OCI-LY1 (cell line): ENCODE measurements around the gene STAB1.

Source experiments
- H2AFZ ChIP-seq: fragments of 200-600 bp; sonication (generic), shearing (Covaris generic); 2 replicates; pipeline ENCODE4 v1.6.0; 2014; ENCODE audit warnings: antibody characterized with exemption, mild to moderate bottlenecking, low read length
- H3F3A ChIP-seq: fragments of 200-600 bp; sonication (generic), shearing (Covaris generic); 2 replicates; pipeline ENCODE4 v1.6.0; 2014; ENCODE audit warnings: mild to moderate bottlenecking, antibody characterized with exemption, low read length, moderate library complexity; ENCODE audit not compliant: insufficient read depth
- H3K27ac ChIP-seq: fragments of 200-600 bp; sonication (generic); 2 replicates; pipeline ENCODE4 v1.5.1; 2014; ENCODE audit warnings: low read length, mixed run types, mild to moderate bottlenecking, low read depth; ENCODE audit not compliant: poor library complexity, severe bottlenecking
- H3K27me3 ChIP-seq: fragments of 200-600 bp; sonication (generic); 2 replicates; pipeline ENCODE4 v1.6.0; 2014; ENCODE audit warnings: antibody characterized with exemption, mild to moderate bottlenecking, low read length, moderate library complexity; ENCODE audit not compliant: insufficient read depth
- H3K36me3 ChIP-seq: fragments of 200-600 bp; sonication (generic); 2 replicates; pipeline ENCODE4 v1.6.1; 2014; ENCODE audit warnings: mild to moderate bottlenecking, antibody characterized with exemption, low read length, moderate library complexity, mixed read lengths; ENCODE audit not compliant: insufficient read depth
- H3K4me1 ChIP-seq: fragments of 200-600 bp; sonication (generic); 2 replicates; pipeline ENCODE4 v1.5.1; 2014; ENCODE audit warnings: mild to moderate bottlenecking, low read length, moderate library complexity; ENCODE audit not compliant: insufficient read depth, severe bottlenecking
- H3K4me2 ChIP-seq: fragments of 200-600 bp; sonication (generic), shearing (Covaris generic); 2 replicates; pipeline ENCODE4 v1.6.1; 2014; ENCODE audit warnings: low read length
- H3K4me3 ChIP-seq: fragments of 200-600 bp; sonication (generic); 2 replicates; pipeline ENCODE4 v1.5.1; 2014; ENCODE audit warnings: low read length, low read depth, mild to moderate bottlenecking, mixed read lengths; ENCODE audit not compliant: poor library complexity, severe bottlenecking
- H3K79me2 ChIP-seq: fragments of 200-600 bp; shearing (Covaris generic); 2 replicates; pipeline ENCODE4 v1.6.1; 2016; ENCODE audit warnings: mixed run types, low read length, mixed read lengths; ENCODE audit not compliant: insufficient read depth
- H3K9ac ChIP-seq: fragments of 200-600 bp; sonication (generic), shearing (Covaris generic); 2 replicates; pipeline ENCODE4 v1.6.1; 2014; ENCODE audit warnings: mild to moderate bottlenecking, low read length, mixed read lengths
- H3K9me2 ChIP-seq: fragments of 200-600 bp; sonication (generic), shearing (Covaris generic); 2 replicates; pipeline ENCODE4 v1.6.1; 2014; ENCODE audit warnings: low read depth, mild to moderate bottlenecking, low read length, mixed read lengths
- H3K9me3 ChIP-seq: fragments of 200-600 bp; shearing (Covaris generic); 2 replicates; pipeline ENCODE4 v1.6.1; 2014; ENCODE audit warnings: low read length, mixed read lengths
- H4K20me1 ChIP-seq: fragments of 200-600 bp; sonication (generic), shearing (Covaris generic); 2 replicates; pipeline ENCODE4 v1.6.0; 2016; ENCODE audit warnings: mild to moderate bottlenecking, low read length; ENCODE audit not compliant: insufficient read depth
- CTCF ChIP-seq: fragments of 200-600 bp; sonication (generic), shearing (Covaris generic); IDR thresholded peaks from 2 replicates; pipeline ENCODE4 v1.5.1; 2017; ENCODE audit warnings: mild to moderate bottlenecking, antibody characterized with exemption, low read length, moderate library complexity, mixed read lengths
- EZH2 ChIP-seq: fragments of 200-600 bp; sonication (generic), shearing (Covaris generic); IDR thresholded peaks from 2 replicates; pipeline ENCODE4 v1.8.0; 2017; ENCODE audit warnings: borderline replicate concordance, mixed run types, mild to moderate bottlenecking, antibody characterized with exemption, low read length, moderate library complexity, mixed read lengths

The STAB1 gene

GRCh38 chr3:52487050-52487787, 7.9 kb upstream of the STAB1 start:
- H3K27me3 ChIP-seq = no peaks in the 10 kb centered on the region
- H3K9me2 ChIP-seq = no peaks in the 10 kb centered on the region
- no peak overlapping the region for H3K27ac ChIP-seq
- no peaks in the 10 kb centered on the region for H4K20me1 ChIP-seq
- no peaks in the 10 kb centered on the region for H3K4me1 ChIP-seq
- H2AFZ ChIP-seq = no peak overlapping the region
- no peaks in the 10 kb centered on the region for H3K79me2 ChIP-seq
- H3F3A ChIP-seq = no peaks in the 10 kb centered on the region
- H3K4me2 ChIP-seq = no peak overlapping the region
- H3K4me3 ChIP-seq = no peak overlapping the region
- H3K9me3 ChIP-seq = no peaks in the 10 kb centered on the region
- TF ChIP-seq EZH2 (no peak), CTCF (no peak)
- H3K9ac ChIP-seq = no peak overlapping the region
- H3K36me3 ChIP-seq = peaks cover 63% of the 10 kb centered on the region; the same call in 1 of the 2 replicates

- Histone ChIP-seq H3K9me2 (no peaks in the 10 kb centered on the region), H3K27ac (no peak overlapping the region), H3K36me3 (peaks cover 67% of the 10 kb centered on the region; the same call in 1 of the 2 replicates), H3K9me3 (no peaks in the 10 kb centered on the region), H3K9ac (no peak overlapping the region), H3K27me3 (no peaks in the 10 kb centered on the region), H3F3A (no peaks in the 10 kb centered on the region), H3K4me1 (no peaks in the 10 kb centered on the region), H3K4me2 (no peak overlapping the region), H4K20me1 (no peaks in the 10 kb centered on the region), H3K79me2 (no peaks in the 10 kb centered on the region), H3K4me3 (no peak overlapping the region), H2AFZ (no peak overlapping the region)
- TF ChIP-seq CTCF = no peak
- TF ChIP-seq EZH2 = no peak
Measured at GRCh38 chr3:52487788-52488691, 7.1 kb upstream of the STAB1 start.

GRCh38 chr3:52488746-52489145, 6.4 kb upstream of the STAB1 start:
- Histone ChIP-seq H3K9ac (no peak overlapping the region), H3K27me3 (no peaks in the 10 kb centered on the region), H3K36me3 (peaks cover 70% of the 10 kb centered on the region; the same call in 1 of the 2 replicates), H3K4me2 (no peak overlapping the region), H3F3A (no peaks in the 10 kb centered on the region), H3K4me3 (no peak overlapping the region), H3K79me2 (no peaks in the 10 kb centered on the region), H3K9me2 (no peaks in the 10 kb centered on the region), H3K27ac (no peak overlapping the region), H3K9me3 (no peaks in the 10 kb centered on the region), H3K4me1 (no peaks in the 10 kb centered on the region), H4K20me1 (no peaks in the 10 kb centered on the region), H2AFZ (no peak overlapping the region)
- TF ChIP-seq EZH2 = no peak
- no peak for TF ChIP-seq CTCF
